AG04450 (cell line): ENCODE results near the gene NUP188. TPM values are rescaled to one million over a fixed set of nuclear protein-coding genes. Genes with fewer than 3 reads are reported as not detected.

Experiments used
- CTCF ChIA-PET: fragments of 300-600, 350-600 bp; formaldehyde crosslinking; extraction: SDS; loops from one replicate; lab custom pipeline; 2022; ENCODE audit warnings: antibody characterized with exemption, inconsistent platforms; lab: Charles Lee
- POLR2A ChIA-PET: fragments of 350-600 bp; formaldehyde crosslinking; extraction: SDS; loops from one replicate; lab custom pipeline; 2021; ENCODE audit warnings: antibody characterized with exemption, inconsistent platforms; lab: Yijun Ruan, JAX
- DNase-seq: peaks from one replicate; pipeline ENCODE4 v3.0.0-alpha.2; 2011; ENCODE audit warnings: low read depth, low spot score
- H3K27ac ChIP-seq: one replicate; pipeline ENCODE4 v1.5.1; 2012; ENCODE audit warnings: low read depth, low read length, control low read depth
- H3K27me3 ChIP-seq: one replicate; pipeline ENCODE4 v1.6.0; 2012; ENCODE audit warnings: low read length; ENCODE audit not compliant: control insufficient read depth, insufficient read depth
- H3K4me3 ChIP-seq: 2 replicates; pipeline ENCODE4 v1.5.1; 2011; ENCODE audit warnings: mild to moderate bottlenecking, low read depth, low read length, control low read depth
- H3K9me3 ChIP-seq: 2 replicates; pipeline ENCODE4 v1.5.1; 2012; ENCODE audit warnings: low read length; ENCODE audit not compliant: control insufficient read depth, insufficient read depth
- CTCF ChIP-seq: IDR thresholded peaks from 2 replicates; pipeline ENCODE4 v1.5.1; 2011; ENCODE audit warnings: low read depth, low read length, control low read depth, inconsistent platforms
- polyA plus RNA-seq: library from polyadenylated mRNA; depleted of rRNA; stranded (reverse); fragments of >200 nt; gene quantifications from 2 replicates; pipeline ENCODE4 v1.2.3, GENCODE V29; 2011

NUP188 gene
- polyA plus RNA-seq, 1 experiment: 46.3 TPM

DNA sequence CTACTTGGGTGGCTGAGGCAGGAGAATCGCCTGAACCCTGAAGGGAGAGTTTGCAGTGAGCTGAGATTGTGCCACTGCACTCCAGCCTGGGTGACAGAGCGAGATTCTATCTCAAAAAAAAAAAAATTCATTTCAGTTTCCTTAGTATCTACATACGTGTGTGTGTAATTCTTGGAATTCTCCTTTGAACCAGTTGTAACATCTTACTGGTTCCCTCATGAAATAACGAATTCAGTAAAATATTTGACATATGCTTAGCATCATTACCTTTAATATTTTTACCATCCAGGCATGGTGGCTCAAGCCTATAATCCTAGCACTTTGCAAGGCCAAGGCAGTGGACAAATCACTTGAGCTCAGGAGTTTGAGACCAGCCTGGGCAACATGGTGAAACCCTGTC, 17.9 kb upstream of the NUP188 start:
- ChIA-PET CTCF (interaction anchor here (1.7 to 4.7 kb wide), 2 partner anchors 66 to 78 kb away, joined by 10 to 95 read pairs; no protein-coding TSS in a partner anchor), POLR2A (no interaction called here)
- no peaks in the 10 kb centered on the region for H3K27me3 ChIP-seq
- H3K9me3 ChIP-seq: no peaks in the 10 kb centered on the region
- H3K4me3 ChIP-seq: no peak overlapping the region
- no peak overlapping the region for H3K27ac ChIP-seq
- DNase-seq: no peak
- no peak for TF ChIP-seq CTCF

- DNase-seq: no peak
- ChIA-PET CTCF (no interaction called here), POLR2A (interaction anchor here (0.8 kb wide), 1 partner anchor 145 kb away, joined by 3 read pairs; no protein-coding TSS in a partner anchor)
- no peaks in the 10 kb centered on the region for H3K9me3 ChIP-seq
- H3K27ac ChIP-seq: peak overlapping the region; percentile 11
- H3K4me3 ChIP-seq: no peak overlapping the region
- no peak for TF ChIP-seq CTCF
- no peaks in the 10 kb centered on the region for H3K27me3 ChIP-seq
Observed at GRCh38 chr9:128933731-128934130, 13.8 kb upstream of the NUP188 start.

DNA sequence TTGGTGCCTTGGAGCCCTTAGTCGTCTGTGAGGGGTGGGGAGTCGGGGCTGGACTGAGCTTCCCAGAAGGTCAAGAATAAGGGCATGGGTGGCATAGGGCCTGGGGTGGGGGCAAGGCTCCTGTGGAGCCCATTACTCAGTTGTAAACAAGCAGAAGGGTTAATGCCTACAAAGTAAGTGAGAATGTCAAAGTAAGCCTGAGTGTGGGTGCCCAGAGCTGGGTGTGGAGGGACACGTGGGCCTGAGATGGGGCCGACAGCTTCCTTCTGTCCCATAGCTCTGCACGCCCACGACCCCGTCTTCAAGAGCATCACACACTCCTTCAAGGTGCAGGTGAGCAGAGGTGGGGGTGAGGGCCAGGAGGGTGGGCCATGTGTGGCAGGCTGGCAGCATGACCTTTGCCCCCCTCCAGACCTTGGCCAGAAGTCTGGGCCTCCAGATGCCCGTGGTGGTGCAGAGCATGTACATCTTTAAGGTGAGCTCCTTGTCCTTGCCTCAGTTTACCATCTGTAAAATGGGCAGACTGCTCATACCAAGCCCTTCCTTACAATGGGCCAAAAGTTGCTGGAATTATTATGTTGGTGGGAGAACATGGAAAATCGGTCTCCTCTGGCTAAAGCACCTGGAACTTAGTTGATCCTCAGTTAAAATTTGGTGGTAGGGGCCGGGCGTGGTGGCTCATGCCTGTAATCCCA, 11.2 kb upstream of the NUP188 start:
- H3K27ac ChIP-seq: no peak overlapping the region
- H3K27me3 ChIP-seq: no peaks in the 10 kb centered on the region
- TF ChIP-seq CTCF: no peak
- no peak for DNase-seq
- ChIA-PET CTCF (interaction anchor here (0.9 to 1.0 kb wide), 3 partner anchors 8 to 118 kb away, joined by 3 to 6 read pairs (median 4); no protein-coding TSS in a partner anchor), POLR2A (no interaction called here)
- no peak overlapping the region for H3K4me3 ChIP-seq
- no peaks in the 10 kb centered on the region for H3K9me3 ChIP-seq

- no peaks in the 10 kb centered on the region for H3K9me3 ChIP-seq
- POLR2A ChIA-PET: interaction anchor here (0.7 kb wide), 1 partner anchor 16 kb away, joined by 3 read pairs; no protein-coding TSS in a partner anchor
- no peak overlapping the region for H3K27ac ChIP-seq
- H3K4me3 ChIP-seq: no peak overlapping the region
- no peaks in the 10 kb centered on the region for H3K27me3 ChIP-seq
- CTCF ChIA-PET: no interaction called here
- no peak for TF ChIP-seq CTCF
- DNase-seq: no peak
Observed at GRCh38 chr9:128937310-128938165, 10.0 kb upstream of the NUP188 start.
